Diencephalon (tissue), 1 donor: ENCODE measurements around the gene EIF4E2. TPM values are rescaled to one million over a fixed set of nuclear protein-coding genes. Genes with fewer than 3 reads are reported as not detected.

Experiments used
- total RNA-seq: library from RNA; depleted of rRNA; stranded (reverse); fragments of >200 nt; gene quantifications from one replicate; pipeline ENCODE4 v1.2.3, GENCODE V29; 2014

Gene EIF4E2
- 49.6 TPM for total RNA-seq

GRCh38 chr2:232550354-232551249 lies at the start of gene EIF4E2, which contains the start of gene TIGD1:
EIF4E2 (plus strand) TSS chr2:232550689; CDS start chr2:232550725, 36 bp downstream.
TIGD1 (minus strand) TSS chr2:232550557; CDS start chr2:232549882, 675 bp downstream.

GRCh38 chr2:232519581-232520438 lies 30.7 kb upstream of the EIF4E2 start, which contains the start of gene PRSS56:
PRSS56 (plus strand) TSS chr2:232520388; CDS start chr2:232520599, 211 bp downstream.

GRCh38 chr2:232525791-232526371 lies 24.6 kb upstream of the EIF4E2 start, which contains the start of gene CHRND:
CHRND (plus strand) TSS chr2:232526160; CDS start chr2:232526216, 56 bp downstream.

GRCh38 chr2:232539298-232540231 lies 10.9 kb upstream of the EIF4E2 start, which contains the start of gene CHRNG:
CHRNG (plus strand) TSS chr2:232539692; CDS start chr2:232539748, 56 bp downstream.

Other genes with a start within 250 kb of the EIF4E2 start
- gene ALPP, start 171.9 kb upstream of the EIF4E2 start, total RNA-seq = not detected
- not detected for gene ALPG, start 143.8 kb upstream of the EIF4E2 start, total RNA-seq
- not detected for gene ALPI, start 94.5 kb upstream of the EIF4E2 start, total RNA-seq
- gene ECEL1, start 62.9 kb upstream of the EIF4E2 start, total RNA-seq = 27.0 TPM
- gene PRSS56, start 30.3 kb upstream of the EIF4E2 start, total RNA-seq = 1.6 TPM
- gene CHRND, start 24.5 kb upstream of the EIF4E2 start, total RNA-seq = 0.23 TPM
- gene CHRNG, start 11.0 kb upstream of the EIF4E2 start, total RNA-seq = not detected
- gene TIGD1, start 132 bp upstream of the EIF4E2 start, total RNA-seq = 12.7 TPM
- 3.7 TPM for gene EFHD1, start 82.9 kb downstream of the EIF4E2 start, total RNA-seq
- gene GIGYF2, start 146.6 kb downstream of the EIF4E2 start, total RNA-seq = 109 TPM
- 9.2 TPM for gene KCNJ13, start 225.9 kb downstream of the EIF4E2 start, total RNA-seq